Endothelial cell of umbilical vein (primary cell): ENCODE results near the gene CEP250. TPM values are rescaled to one million over a fixed set of nuclear protein-coding genes. Genes with fewer than 3 reads are reported as not detected.
"Not testable (repeated sequence)": the region's sequence is repeated elsewhere in the genome, so short reads cannot be mapped to it uniquely, and the experiment has no call there.

ENCODE experiments used
- BruUV-seq: library from RNA; stranded (reverse); fragments of 400-500 nt; replicated peaks from 2 replicates; lab custom pipeline; 2021; lab: Mats Ljungman, UMichigan
- CTCF ChIA-PET: fragments of 300-600, 350-600 bp; sonication (Branson Sonifier 250); formaldehyde crosslinking; loops from one replicate; lab custom pipeline; 2021; ENCODE audit warnings: antibody characterized with exemption, inconsistent platforms; lab: Charles Lee
- POLR2A ChIA-PET: fragments of 300-600, 350-600 bp; sonication (Branson Sonifier 250); formaldehyde crosslinking; loops from one replicate; lab custom pipeline; 2021; ENCODE audit warnings: antibody characterized with exemption, inconsistent platforms; lab: Charles Lee
- DNase-seq: peaks from one replicate; pipeline ENCODE4 v3.0.0-alpha.2; 2011; ENCODE audit warnings: low read depth, low spot score
- FAIRE-seq: peaks from 2 replicates; lab custom pipeline; 2011; peaks lifted over from hg19 to GRCh38; lab: Jason Lieb, UNC
- H2AFZ ChIP-seq: 2 replicates; pipeline ENCODE4 v1.6.0; 2012; ENCODE audit warnings: low read depth, low read length, control low read depth, inconsistent platforms
- H3K27ac ChIP-seq: 2 replicates; pipeline ENCODE4 v1.5.1; 2011; ENCODE audit warnings: low read depth, mild to moderate bottlenecking, control low read depth, low read length, moderate library complexity; ENCODE audit not compliant: insufficient read depth
- H3K27me3 ChIP-seq, 2 experiments: 2 replicates each; pipeline versions ENCODE4 v1.6.0 to v1.6.1; 2011; ENCODE audit warnings: low read length in 2 of 2, mixed read lengths in 1 of 2; ENCODE audit not compliant: control insufficient read depth in 2 of 2, insufficient read depth in 2 of 2
- H3K36me3 ChIP-seq, 2 experiments: 2 replicates in 1 of 2; 3 replicates in 1 of 2; pipeline ENCODE4 v1.5.1; 2011; ENCODE audit warnings: low read length in 2 of 2, mild to moderate bottlenecking in 1 of 2, moderate library complexity in 1 of 2; ENCODE audit not compliant: control insufficient read depth in 2 of 2, insufficient read depth in 2 of 2; ENCODE audit errors: extremely low read depth in 1 of 2
- H3K4me1 ChIP-seq: 3 replicates; pipeline ENCODE4 v1.5.1; 2011; ENCODE audit warnings: mild to moderate bottlenecking, low read length; ENCODE audit not compliant: control insufficient read depth, insufficient read depth; ENCODE audit errors: extremely low read depth
- H3K4me2 ChIP-seq: 2 replicates; pipeline ENCODE4 v1.6.1; 2011; ENCODE audit warnings: low read length, control low read depth, mixed read lengths; ENCODE audit not compliant: insufficient read depth
- H3K4me3 ChIP-seq, 3 experiments: fragments of 200-600 bp in 1 of 3; sonication (generic), shearing (Covaris generic) in 1 of 3; replicated peaks in 1 of 3; 2 replicates each; pipeline ENCODE4 v1.5.1; 2011 to 2016; ENCODE audit warnings: control low read depth in 3 of 3, low read length in 3 of 3, mild to moderate bottlenecking in 2 of 3, inconsistent platforms in 1 of 3, low read depth in 1 of 3, moderate library complexity in 1 of 3; ENCODE audit not compliant: insufficient read depth in 1 of 3
- H3K79me2 ChIP-seq: 2 replicates; pipeline ENCODE4 v1.6.0; 2012; ENCODE audit warnings: low read length, inconsistent platforms; ENCODE audit not compliant: control insufficient read depth, insufficient read depth
- H3K9ac ChIP-seq: replicated peaks from 2 replicates; pipeline ENCODE3; 2011; ENCODE audit warnings: low read length, control low read depth; ENCODE audit not compliant: insufficient read depth; ENCODE audit errors: extremely low read depth
- H3K9me1 ChIP-seq: replicated peaks from 3 replicates; pipeline ENCODE4 v1.6.0; 2011; ENCODE audit warnings: mild to moderate bottlenecking, low read length; ENCODE audit not compliant: control insufficient read depth, insufficient read depth; ENCODE audit errors: extremely low read depth
- H3K9me3 ChIP-seq: replicated peaks from 2 replicates; pipeline ENCODE4 v1.5.1; 2012; ENCODE audit warnings: low read length, inconsistent platforms; ENCODE audit not compliant: control insufficient read depth, insufficient read depth
- H4K20me1 ChIP-seq: replicated peaks from 2 replicates; pipeline ENCODE3; 2011; ENCODE audit warnings: mild to moderate bottlenecking, low read length; ENCODE audit not compliant: control insufficient read depth, insufficient read depth; ENCODE audit errors: extremely low read depth
- CTCF ChIP-seq, 2 donors: IDR thresholded peaks; 1 replicate in 1 of 2; 2 replicates in 1 of 2; pipeline ENCODE4 v1.5.1; 2011; ENCODE audit warnings: low read length in 2 of 2, mild to moderate bottlenecking in 2 of 2, moderate library complexity in 2 of 2, control low read depth in 1 of 2, inconsistent platforms in 1 of 2, low read depth in 1 of 2; ENCODE audit not compliant: insufficient read depth in 1 of 2; ENCODE audit errors: extremely low read depth in 1 of 2
- EZH2 ChIP-seq: IDR thresholded peaks from 2 replicates; pipeline ENCODE4 v1.6.1; 2012; ENCODE audit warnings: borderline replicate concordance, low read depth, mild to moderate bottlenecking, moderate library complexity, low read length, inconsistent platforms; ENCODE audit not compliant: severe bottlenecking
- FOS ChIP-seq: IDR thresholded peaks from 2 replicates; pipeline ENCODE4 v1.6.1; 2011; ENCODE audit warnings: mild to moderate bottlenecking, low read length, moderate library complexity, borderline replicate concordance; ENCODE audit not compliant: insufficient read depth
- GATA2 ChIP-seq: IDR thresholded peaks from 2 replicates; pipeline ENCODE4 v1.7.0; 2011; ENCODE audit warnings: low read depth, mild to moderate bottlenecking, moderate library complexity, mixed read lengths, low read length; ENCODE audit not compliant: insufficient read length, insufficient read depth
- JUN ChIP-seq: IDR thresholded peaks from 2 replicates; pipeline ENCODE4 v1.6.1; 2011; ENCODE audit warnings: borderline replicate concordance, low read depth; ENCODE audit not compliant: insufficient read length, insufficient read depth
- MAX ChIP-seq: IDR thresholded peaks from 2 replicates; pipeline ENCODE4 v1.6.1; 2011; ENCODE audit not compliant: insufficient read depth, insufficient read length
- MYC ChIP-seq: IDR thresholded peaks from one replicate; pipeline ENCODE4 v1.6.1; 2011; ENCODE audit warnings: mild to moderate bottlenecking, low read depth, low read length
- POLR2A ChIP-seq: IDR thresholded peaks from 2 replicates; pipeline ENCODE4 v1.6.1; 2012; ENCODE audit warnings: low read depth, mild to moderate bottlenecking, control low read depth, low read length
- POLR2AphosphoS5 ChIP-seq: IDR thresholded peaks from 2 replicates; pipeline ENCODE4 v1.6.1; 2012; ENCODE audit warnings: low read depth, mild to moderate bottlenecking, control low read depth, low read length, moderate library complexity; ENCODE audit not compliant: insufficient read depth
- dilution Hi-C: fragments of 300-500 bp; cut with MboI; formaldehyde crosslinking; loops from one replicate; pipeline ENCODE4 v1.15.0; 2019; ENCODE audit warnings: low sequenced_read_pairs; ENCODE audit not compliant: extremely low pct_ligation_motif_present
- intact Hi-C: fragments of 100-400 bp; cut with micrococcal nuclease; formaldehyde crosslinking; loops from one replicate; pipeline ENCODE4 v1.10.0; 2022
- polyA plus RNA-seq, 4 experiments: library from polyadenylated mRNA; depleted of rRNA in 3 of 4; stranded (reverse) in 3 of 4; unstranded in 1 of 4; fragments of >200 nt; gene quantifications; 2 replicates each; pipeline versions ENCODE4 v1.2.1 to v1.2.3, GENCODE V29; 2011 to 2012; ENCODE audit warnings: missing spikeins in 1 of 4
- total RNA-seq: library from RNA; stranded (reverse); gene quantifications from 2 replicates; pipeline ENCODE4 v1.2.3, GENCODE V29; 2021

The CEP250 gene
- total and polyA plus RNA-seq, 2 donors (not counting 3 experiments of a cell fraction or from before 2014, with no cell fraction given), result 5.3 to 58.9 TPM

GRCh38 chr20:35555461-35555860, 100.1 kb downstream of the CEP250 start:
- H3K4me1 ChIP-seq, FAIRE-seq, CTCF ChIA-PET, POLR2A ChIA-PET, H3K9me1 ChIP-seq, H2AFZ ChIP-seq, H3K27me3 ChIP-seq, BruUV-seq, H3K79me2 ChIP-seq, DNase-seq, H3K4me3 ChIP-seq, H3K27ac ChIP-seq, intact Hi-C loops, dilution Hi-C loops, H3K9me3 ChIP-seq, H3K9ac ChIP-seq, H3K4me2 ChIP-seq, H4K20me1 ChIP-seq: not testable (repeated sequence)
- H3K36me3 ChIP-seq, result peaks cover 5 to 44% of the 10 kb centered on the region in 2 experiments

GRCh38 chr20:35555951-35556645, 100.7 kb downstream of the CEP250 start:
- Histone ChIP-seq H3K36me3 (peaks cover 5 to 40% of the 10 kb centered on the region in 2 experiments), H3K9ac (no peak overlapping the region), H2AFZ (no peak overlapping the region), H3K27ac (no peak overlapping the region), H3K27me3 (no peaks in the 10 kb centered on the region), H3K4me2 (no peak overlapping the region), H4K20me1 (no peaks in the 10 kb centered on the region), H3K4me1 (no peaks in the 10 kb centered on the region), H3K9me3 (no peaks in the 10 kb centered on the region), H3K9me1 (no peaks in the 10 kb centered on the region), H3K79me2 (no peaks in the 10 kb centered on the region), H3K4me3 (no peak overlapping the region)
- FAIRE-seq, result no peak
- no peak for DNase-seq
- ChIA-PET POLR2A (no interaction called here), CTCF (interaction anchor here (1.0 kb wide), 1 partner anchor 23 kb away, joined by 3 read pairs; no protein-coding TSS in a partner anchor)
- BruUV-seq, result no TSS peak
- intact Hi-C loops, result no loop called here
- dilution Hi-C loops, result no loop called here
- TF ChIP-seq FOS (no peak), GATA2 (no peak), CTCF (IDR thresholded peaks at IDR 0.05; ENCODE audit: extremely low read depth in 1 of 2, insufficient read depth in 1 of 2, low read depth in 1 of 2, low read length in 2 of 2) (no peak), MYC (no peak), POLR2A (no peak), MAX (no peak), JUN (no peak), EZH2 (no peak), POLR2AphosphoS5 (no peak)
